Measurements from ENCODE around the gene MXRA5.

MXRA5 gene

GRCh38 chrX:3388457-3388856 is 42.0 kb upstream of the MXRA5 start:
- no peak overlapping the region for H2BK120ac ChIP-seq (ENCODE audit: insufficient read depth, low read length, poor library complexity)
- peaks cover 2 to 4% of the 10 kb centered on the region in 2 experiments for H3K4me1 ChIP-seq (ENCODE audit: control insufficient read depth in 1 of 2, insufficient read depth in 2 of 2, low read length in 2 of 2)
- H3K79me2 ChIP-seq (ENCODE audit: control insufficient read depth, insufficient read depth, low read length, poor library complexity): no peaks in the 10 kb centered on the region
- H2AFZ ChIP-seq (ENCODE audit: insufficient read depth, low read length, poor library complexity): no peak overlapping the region
- no CpG with 5 or more reads among the region's 2 CpGs for WGBS (ENCODE audit: extremely low coverage, insufficient coverage, insufficient read length)
- no peak overlapping the region for H3K14ac ChIP-seq (ENCODE audit: low read length)
- H3K27me3 ChIP-seq (ENCODE audit: insufficient read depth, low read length): no peaks in the 10 kb centered on the region
- no peak overlapping the region for H3K4me3 ChIP-seq (ENCODE audit: low read depth, low read length)
- H3K4me2 ChIP-seq (ENCODE audit: low read length): no peak overlapping the region
- no peak overlapping the region for H2AK5ac ChIP-seq (ENCODE audit: low read length)
- no peak overlapping the region for H3K18ac ChIP-seq (ENCODE audit: low read length)
- no peak overlapping the region for H2BK5ac ChIP-seq (ENCODE audit: low read depth, low read length, poor library complexity)
- no peak for DNase-seq
- H3K23ac ChIP-seq (ENCODE audit: low read length): no peak overlapping the region
- H3K9ac ChIP-seq (ENCODE audit: low read length): no peak overlapping the region
- no peak overlapping the region for H4K8ac ChIP-seq (ENCODE audit: low read depth, low read length)
- H3K36me3 ChIP-seq (ENCODE audit: control insufficient read depth in 1 of 2, insufficient read depth in 2 of 2, low read length in 2 of 2): no peaks in the 10 kb centered on the region
- no peak overlapping the region for H4K12ac ChIP-seq (ENCODE audit: low read depth, low read length)
- no peaks in the 10 kb centered on the region for H3K9me3 ChIP-seq (ENCODE audit: insufficient read depth, low read depth, low read length)
- H4K91ac ChIP-seq (ENCODE audit: low read depth, low read length): no peak overlapping the region
- no peak overlapping the region for H3K27ac ChIP-seq (ENCODE audit: low read depth, low read length)
- no peak overlapping the region for H3K4ac ChIP-seq (ENCODE audit: low read depth, low read length)
- H3K79me1 ChIP-seq (ENCODE audit: low read length): peaks cover 3% of the 10 kb centered on the region
- H2BK12ac ChIP-seq (ENCODE audit: low read length): no peak overlapping the region

GRCh38 chrX:3384327-3384726 is 37.9 kb upstream of the MXRA5 start:
- H3K36me3 ChIP-seq (ENCODE audit: control insufficient read depth in 1 of 2, insufficient read depth in 2 of 2, low read length in 2 of 2): no peaks in the 10 kb centered on the region
- no peak overlapping the region for H3K23ac ChIP-seq (ENCODE audit: low read length)
- H4K12ac ChIP-seq (ENCODE audit: low read depth, low read length): no peak overlapping the region
- H3K4me3 ChIP-seq (ENCODE audit: low read depth, low read length): no peak overlapping the region
- H3K4me1 ChIP-seq (ENCODE audit: control insufficient read depth in 1 of 2, insufficient read depth in 2 of 2, low read length in 2 of 2): peaks cover 0 to 2% of the 10 kb centered on the region in 2 experiments
- no peak overlapping the region for H3K27ac ChIP-seq (ENCODE audit: low read depth, low read length)
- no peak overlapping the region for H2AFZ ChIP-seq (ENCODE audit: insufficient read depth, low read length, poor library complexity)
- H2AK5ac ChIP-seq (ENCODE audit: low read length): no peak overlapping the region
- no peak overlapping the region for H4K91ac ChIP-seq (ENCODE audit: low read depth, low read length)
- H3K79me2 ChIP-seq (ENCODE audit: control insufficient read depth, insufficient read depth, low read length, poor library complexity): no peaks in the 10 kb centered on the region
- no peak for DNase-seq
- no peak overlapping the region for H3K4ac ChIP-seq (ENCODE audit: low read depth, low read length)
- no peaks in the 10 kb centered on the region for H3K9me3 ChIP-seq (ENCODE audit: insufficient read depth, low read depth, low read length)
- no peak overlapping the region for H3K9ac ChIP-seq (ENCODE audit: low read length)
- H2BK120ac ChIP-seq (ENCODE audit: insufficient read depth, low read length, poor library complexity): no peak overlapping the region
- no peak overlapping the region for H3K18ac ChIP-seq (ENCODE audit: low read length)
- 100% methylated on average over 1 of the region's 3 CpGs for WGBS (ENCODE audit: extremely low coverage, insufficient coverage, insufficient read length)
- no peak overlapping the region for H2BK12ac ChIP-seq (ENCODE audit: low read length)
- H3K27me3 ChIP-seq (ENCODE audit: insufficient read depth, low read length): no peaks in the 10 kb centered on the region
- H2BK5ac ChIP-seq (ENCODE audit: low read depth, low read length, poor library complexity): no peak overlapping the region
- no peak overlapping the region for H3K4me2 ChIP-seq (ENCODE audit: low read length)
- H4K8ac ChIP-seq (ENCODE audit: low read depth, low read length): no peak overlapping the region
- no peaks in the 10 kb centered on the region for H3K79me1 ChIP-seq (ENCODE audit: low read length)
- H3K14ac ChIP-seq (ENCODE audit: low read length): no peak overlapping the region

- no peak overlapping the region for H2BK120ac ChIP-seq (ENCODE audit: insufficient read depth, low read length, poor library complexity)
- H2BK12ac ChIP-seq (ENCODE audit: low read length): no peak overlapping the region
- no peaks in the 10 kb centered on the region for H3K27me3 ChIP-seq (ENCODE audit: insufficient read depth, low read length)
- H4K8ac ChIP-seq (ENCODE audit: low read depth, low read length): no peak overlapping the region
- no peak overlapping the region for H3K4me3 ChIP-seq (ENCODE audit: low read depth, low read length)
- H3K27ac ChIP-seq (ENCODE audit: low read depth, low read length): no peak overlapping the region
- H3K36me3 ChIP-seq (ENCODE audit: control insufficient read depth in 1 of 2, insufficient read depth in 2 of 2, low read length in 2 of 2): no peaks in the 10 kb centered on the region
- H3K14ac ChIP-seq (ENCODE audit: low read length): no peak overlapping the region
- H3K4me1 ChIP-seq (ENCODE audit: control insufficient read depth in 1 of 2, insufficient read depth in 2 of 2, low read length in 2 of 2): peaks cover 0 to 2% of the 10 kb centered on the region in 2 experiments
- no peaks in the 10 kb centered on the region for H3K79me1 ChIP-seq (ENCODE audit: low read length)
- no peaks in the 10 kb centered on the region for H3K79me2 ChIP-seq (ENCODE audit: control insufficient read depth, insufficient read depth, low read length, poor library complexity)
- H2BK5ac ChIP-seq (ENCODE audit: low read depth, low read length, poor library complexity): no peak overlapping the region
- no peak for DNase-seq
- H3K4ac ChIP-seq (ENCODE audit: low read depth, low read length): no peak overlapping the region
- no peak overlapping the region for H3K4me2 ChIP-seq (ENCODE audit: low read length)
- peaks cover 6% of the 10 kb centered on the region for H3K9me3 ChIP-seq (ENCODE audit: insufficient read depth, low read depth, low read length)
- H3K9ac ChIP-seq (ENCODE audit: low read length): no peak overlapping the region
- no peak overlapping the region for H3K18ac ChIP-seq (ENCODE audit: low read length)
- no CpG with 5 or more reads among the region's 3 CpGs for WGBS (ENCODE audit: extremely low coverage, insufficient coverage, insufficient read length)
- no peak overlapping the region for H4K91ac ChIP-seq (ENCODE audit: low read depth, low read length)
- no peak overlapping the region for H2AK5ac ChIP-seq (ENCODE audit: low read length)
- H3K23ac ChIP-seq (ENCODE audit: low read length): no peak overlapping the region
- no peak overlapping the region for H2AFZ ChIP-seq (ENCODE audit: insufficient read depth, low read length, poor library complexity)
- no peak overlapping the region for H4K12ac ChIP-seq (ENCODE audit: low read depth, low read length)
Measured at GRCh38 chrX:3380603-3381002, 34.2 kb upstream of the MXRA5 start.

GRCh38 chrX:3379111-3379510 is 32.7 kb upstream of the MXRA5 start:
- H3K18ac ChIP-seq (ENCODE audit: low read length): no peak overlapping the region
- no peak overlapping the region for H3K9ac ChIP-seq (ENCODE audit: low read length)
- no peaks in the 10 kb centered on the region for H3K79me2 ChIP-seq (ENCODE audit: control insufficient read depth, insufficient read depth, low read length, poor library complexity)
- H2AFZ ChIP-seq (ENCODE audit: insufficient read depth, low read length, poor library complexity): no peak overlapping the region
- no peak overlapping the region for H3K27ac ChIP-seq (ENCODE audit: low read depth, low read length)
- H3K14ac ChIP-seq (ENCODE audit: low read length): no peak overlapping the region
- peaks cover 0 to 2% of the 10 kb centered on the region in 2 experiments for H3K4me1 ChIP-seq (ENCODE audit: control insufficient read depth in 1 of 2, insufficient read depth in 2 of 2, low read length in 2 of 2)
- no peaks in the 10 kb centered on the region for H3K79me1 ChIP-seq (ENCODE audit: low read length)
- H2BK5ac ChIP-seq (ENCODE audit: low read depth, low read length, poor library complexity): no peak overlapping the region
- H2AK5ac ChIP-seq (ENCODE audit: low read length): no peak overlapping the region
- H3K27me3 ChIP-seq (ENCODE audit: insufficient read depth, low read length): no peaks in the 10 kb centered on the region
- DNase-seq: no peak
- no peak overlapping the region for H3K4ac ChIP-seq (ENCODE audit: low read depth, low read length)
- H3K4me3 ChIP-seq (ENCODE audit: low read depth, low read length): no peak overlapping the region
- peaks cover 6% of the 10 kb centered on the region for H3K9me3 ChIP-seq (ENCODE audit: insufficient read depth, low read depth, low read length)
- WGBS (ENCODE audit: extremely low coverage, insufficient coverage, insufficient read length): no CpG with 5 or more reads among the region's 4 CpGs
- no peak overlapping the region for H4K91ac ChIP-seq (ENCODE audit: low read depth, low read length)
- H3K4me2 ChIP-seq (ENCODE audit: low read length): no peak overlapping the region
- H4K12ac ChIP-seq (ENCODE audit: low read depth, low read length): no peak overlapping the region
- H2BK12ac ChIP-seq (ENCODE audit: low read length): no peak overlapping the region
- H4K8ac ChIP-seq (ENCODE audit: low read depth, low read length): no peak overlapping the region
- no peak overlapping the region for H3K23ac ChIP-seq (ENCODE audit: low read length)
- no peak overlapping the region for H2BK120ac ChIP-seq (ENCODE audit: insufficient read depth, low read length, poor library complexity)
- no peaks in the 10 kb centered on the region for H3K36me3 ChIP-seq (ENCODE audit: control insufficient read depth in 1 of 2, insufficient read depth in 2 of 2, low read length in 2 of 2)

Data from trophoblast cell (in vitro differentiated cells and primary cell).